Muscle layer of colon (tissue), 2 donors: ENCODE results near the gene APP.

Experiments used
- H3K27ac ChIP-seq: one replicate; pipeline ENCODE4 v1.7.0; 2013; ENCODE audit warnings: low read depth, mild to moderate bottlenecking, low read length, moderate library complexity
- H3K27me3 ChIP-seq, 2 donors: one replicate each; pipeline ENCODE4 v1.7.0; 2013; ENCODE audit warnings: low read length in 2 of 2, mild to moderate bottlenecking in 2 of 2; ENCODE audit not compliant: insufficient read depth in 2 of 2, control insufficient read depth in 1 of 2
- H3K36me3 ChIP-seq: one replicate; pipeline ENCODE4 v1.7.0; 2013; ENCODE audit warnings: mild to moderate bottlenecking, low read length; ENCODE audit not compliant: insufficient read depth
- H3K4me1 ChIP-seq: one replicate; pipeline ENCODE4 v1.7.0; 2013; ENCODE audit warnings: mild to moderate bottlenecking, low read length; ENCODE audit not compliant: insufficient read depth
- H3K4me3 ChIP-seq, 2 donors: one replicate each; pipeline ENCODE4 v1.7.0; 2013; ENCODE audit warnings: low read length in 2 of 2, low read depth in 1 of 2, mild to moderate bottlenecking in 1 of 2, moderate library complexity in 1 of 2
- H3K9ac ChIP-seq: one replicate; pipeline ENCODE4 v1.7.0; 2013; ENCODE audit warnings: low read length
- H3K9me3 ChIP-seq: one replicate; pipeline ENCODE4 v1.7.0; 2013; ENCODE audit warnings: mild to moderate bottlenecking, low read length
- donor health status: abdominal sarcoma.
- donor health status: Adenocarcinoma of cecum.

APP gene

DNA sequence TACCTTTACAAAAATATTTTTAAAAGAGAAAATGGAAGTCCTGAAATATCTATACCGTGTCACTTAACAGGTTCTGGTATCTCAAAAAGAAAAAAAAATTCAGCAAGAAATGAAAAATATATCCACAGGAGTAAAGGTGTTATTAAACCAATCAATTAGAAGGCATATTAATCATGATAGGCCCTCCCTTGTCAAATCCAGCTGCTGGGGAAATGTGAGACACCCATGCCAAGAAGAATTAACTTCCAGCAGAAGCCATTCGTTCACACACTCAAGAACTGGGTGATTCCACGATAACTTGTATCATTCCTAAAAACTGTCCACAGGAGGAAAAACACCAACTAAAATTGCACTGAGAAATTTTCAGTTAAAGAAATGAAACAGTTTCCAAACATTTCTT lies 57.6 kb downstream of the APP start:
- Histone ChIP-seq H3K27me3 (no peaks in the 10 kb centered on the region), H3K4me1 (peaks cover 11% of the 10 kb centered on the region), H3K9me3 (no peaks in the 10 kb centered on the region), H3K4me3 (no peak overlapping the region), H3K36me3 (peaks cover 7% of the 10 kb centered on the region), H3K27ac (no peak overlapping the region), H3K9ac (no peak overlapping the region)

DNA sequence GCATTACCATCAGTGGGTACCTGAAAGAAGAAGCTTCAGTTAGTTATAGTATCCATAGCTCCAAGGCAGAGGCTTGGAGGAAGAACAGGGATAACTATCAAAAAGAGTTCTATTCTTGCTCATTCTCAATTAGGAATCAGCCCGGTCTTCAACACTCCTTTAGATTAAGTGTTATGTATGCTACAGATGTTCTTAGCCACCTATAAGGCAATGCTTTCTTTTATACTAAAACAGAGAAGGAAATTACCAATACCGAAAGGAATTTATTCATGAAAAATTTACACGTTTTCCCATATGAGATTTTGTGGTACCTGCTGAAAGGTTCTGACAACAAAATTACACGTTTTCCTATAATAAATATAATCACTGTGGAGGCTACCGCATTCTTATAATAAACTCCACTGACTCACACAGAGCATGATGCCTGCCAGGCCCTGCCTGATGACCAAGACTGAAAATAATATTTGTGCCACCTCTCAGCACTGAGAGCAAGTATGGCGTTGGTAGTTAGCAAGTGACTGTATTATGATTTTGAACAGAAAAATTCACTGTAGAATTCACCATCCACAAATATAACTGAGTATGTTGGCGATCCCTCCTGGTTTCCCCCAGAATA lies 58.3 kb downstream of the APP start:
- Histone ChIP-seq H3K9ac (no peak overlapping the region), H3K4me1 (peaks cover 11% of the 10 kb centered on the region), H3K4me3 (no peak overlapping the region), H3K27ac (no peak overlapping the region), H3K27me3 (no peaks in the 10 kb centered on the region), H3K9me3 (no peaks in the 10 kb centered on the region), H3K36me3 (peaks cover 7% of the 10 kb centered on the region)

- H3K4me1 ChIP-seq: no peaks in the 10 kb centered on the region
- peaks cover 7% of the 10 kb centered on the region for H3K36me3 ChIP-seq
- no peak overlapping the region for H3K27ac ChIP-seq
- H3K9ac ChIP-seq: no peak overlapping the region
- H3K9me3 ChIP-seq: no peaks in the 10 kb centered on the region
- no peak overlapping the region for H3K4me3 ChIP-seq
- H3K27me3 ChIP-seq: no peaks in the 10 kb centered on the region
These were observed 59.9 kb downstream of the APP start for GRCh38 chr21:26110715-26111114.

DNA sequence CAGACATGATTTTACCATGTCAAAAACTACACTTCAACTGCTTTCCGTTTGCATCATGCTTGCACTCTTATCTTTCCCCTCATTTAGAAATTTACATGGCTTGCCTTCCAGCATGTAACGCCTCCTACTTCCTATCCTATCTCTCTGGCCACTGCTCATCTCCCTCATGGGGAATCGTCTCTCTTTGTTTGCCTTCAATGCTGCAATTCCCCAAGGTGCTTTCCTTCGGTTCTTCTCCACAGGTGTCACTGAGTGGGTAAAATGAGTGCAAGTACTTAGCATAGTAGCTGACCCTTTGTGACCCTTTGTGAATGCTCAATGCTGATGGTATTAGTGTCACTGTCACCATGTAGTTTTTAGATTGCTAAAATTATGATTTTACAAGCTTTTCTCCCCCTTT lies 63.1 kb downstream of the APP start:
- no peaks in the 10 kb centered on the region for H3K9me3 ChIP-seq
- no peaks in the 10 kb centered on the region for H3K27me3 ChIP-seq
- no peaks in the 10 kb centered on the region for H3K4me1 ChIP-seq
- H3K36me3 ChIP-seq: peaks cover 7% of the 10 kb centered on the region
- H3K4me3 ChIP-seq: no peak overlapping the region
- H3K9ac ChIP-seq: no peak overlapping the region
- no peak overlapping the region for H3K27ac ChIP-seq

GRCh38 chr21:26106562-26106961 lies 64.0 kb downstream of the APP start:
- H3K27ac ChIP-seq: no peak overlapping the region
- no peak overlapping the region for H3K9ac ChIP-seq
- H3K4me1 ChIP-seq: no peaks in the 10 kb centered on the region
- no peaks in the 10 kb centered on the region for H3K27me3 ChIP-seq
- peaks cover 7% of the 10 kb centered on the region for H3K36me3 ChIP-seq
- H3K4me3 ChIP-seq: no peak overlapping the region
- no peaks in the 10 kb centered on the region for H3K9me3 ChIP-seq

GRCh38 chr21:26105819-26106218 lies 64.8 kb downstream of the APP start:
- Histone ChIP-seq H3K27ac (no peak overlapping the region), H3K4me1 (no peaks in the 10 kb centered on the region), H3K4me3 (no peak overlapping the region), H3K36me3 (peaks cover 7% of the 10 kb centered on the region), H3K27me3 (no peaks in the 10 kb centered on the region), H3K9ac (no peak overlapping the region), H3K9me3 (no peaks in the 10 kb centered on the region)

- Histone ChIP-seq H3K9ac (no peak overlapping the region), H3K4me1 (no peaks in the 10 kb centered on the region), H3K9me3 (no peaks in the 10 kb centered on the region), H3K4me3 (no peak overlapping the region), H3K36me3 (no peaks in the 10 kb centered on the region), H3K27ac (no peak overlapping the region), H3K27me3 (no peaks in the 10 kb centered on the region)
These were observed 70.0 kb downstream of the APP start for GRCh38 chr21:26100573-26100972.

GRCh38 chr21:26099610-26100219 lies 70.9 kb downstream of the APP start:
- H3K4me3 ChIP-seq: no peak overlapping the region

DNA sequence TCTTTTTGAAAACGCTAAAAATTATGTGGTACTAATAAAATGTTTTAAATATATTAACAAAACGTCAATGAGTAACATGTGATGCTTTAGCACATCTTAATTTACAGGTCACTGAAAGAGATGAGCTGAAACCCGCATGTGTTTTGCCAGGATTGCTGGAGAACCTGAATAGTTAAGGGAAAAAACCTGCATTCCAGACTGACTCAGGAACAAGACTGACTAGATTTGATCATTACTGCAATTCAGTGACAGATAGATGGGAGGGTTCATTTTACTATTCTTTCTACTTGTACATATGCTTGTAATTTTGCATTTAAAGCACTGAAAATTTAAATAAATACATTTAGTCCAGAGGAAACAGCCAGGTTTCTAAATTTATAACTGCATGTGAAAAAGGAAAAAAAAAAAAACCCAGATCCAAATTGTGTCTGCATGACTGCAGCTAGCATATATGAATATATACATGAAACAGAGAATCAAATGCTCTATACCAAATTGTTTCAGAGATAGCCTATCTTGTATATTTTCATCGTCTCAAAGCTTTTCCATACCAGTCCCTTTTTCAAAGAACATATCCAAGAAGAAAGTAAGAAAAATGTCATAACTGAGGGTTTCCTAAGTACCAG lies 71.7 kb downstream of the APP start:
- no peaks in the 10 kb centered on the region for H3K27me3 ChIP-seq
- H3K4me3 ChIP-seq: no peak overlapping the region
- no peaks in the 10 kb centered on the region for H3K4me1 ChIP-seq
- no peaks in the 10 kb centered on the region for H3K36me3 ChIP-seq
- H3K27ac ChIP-seq: no peak overlapping the region
- H3K9ac ChIP-seq: no peak overlapping the region
- H3K9me3 ChIP-seq: no peaks in the 10 kb centered on the region

More at GRCh38 chr21:26099610-26100219, 70.9 kb downstream of the APP start:
- no peak overlapping the region for H3K27ac ChIP-seq
- no peaks in the 10 kb centered on the region for H3K27me3 ChIP-seq
- no peaks in the 10 kb centered on the region for H3K9me3 ChIP-seq
- no peak overlapping the region for H3K9ac ChIP-seq
- H3K36me3 ChIP-seq: no peaks in the 10 kb centered on the region
- no peaks in the 10 kb centered on the region for H3K4me1 ChIP-seq

GRCh38 chr21:26097475-26097874 lies 73.1 kb downstream of the APP start:
- Histone ChIP-seq H3K27me3 (no peaks in the 10 kb centered on the region), H3K4me3 (no peak overlapping the region), H3K36me3 (no peaks in the 10 kb centered on the region), H3K9ac (no peak overlapping the region), H3K4me1 (no peaks in the 10 kb centered on the region), H3K27ac (no peak overlapping the region), H3K9me3 (no peaks in the 10 kb centered on the region)

DNA sequence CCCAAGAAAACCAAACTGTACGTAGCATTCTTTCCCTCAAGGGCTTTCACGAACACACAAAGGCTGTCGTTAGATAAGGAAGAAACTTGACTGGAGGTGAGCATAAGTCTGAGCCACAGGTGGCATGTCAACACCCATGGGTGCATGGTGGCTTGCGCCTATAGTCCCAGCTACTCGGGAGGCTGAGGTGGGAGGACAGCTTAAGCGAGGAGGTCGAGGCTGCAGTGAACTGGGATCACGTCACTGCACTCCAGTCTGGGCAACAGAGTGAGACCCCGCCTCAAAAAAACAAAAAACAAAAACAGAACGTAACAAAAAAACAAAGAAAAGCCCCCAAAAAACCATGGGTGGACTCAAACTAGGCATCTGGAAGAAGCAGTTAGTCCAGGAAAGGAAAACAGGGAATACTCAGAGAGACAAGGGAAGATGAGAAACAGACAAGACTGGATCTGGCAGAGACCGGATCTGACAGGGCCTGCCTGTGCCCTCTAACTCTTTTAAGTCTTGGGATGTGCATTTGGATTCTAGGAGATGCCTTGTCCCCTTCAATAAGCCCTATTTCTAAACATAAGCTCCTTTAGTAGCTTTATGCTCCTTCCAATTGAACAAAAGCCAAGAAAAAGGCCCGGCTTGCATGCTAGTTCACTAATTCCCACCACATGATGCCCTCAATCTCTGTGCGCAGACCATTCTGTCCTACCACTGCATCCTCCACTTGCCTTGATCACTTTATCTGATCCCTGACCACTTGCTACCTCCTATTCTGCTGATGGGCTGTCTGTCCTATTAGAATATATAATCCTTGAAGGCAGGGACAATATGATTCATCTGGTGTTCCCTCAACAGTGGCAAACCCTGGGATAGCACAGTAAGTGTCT lies 73.8 kb downstream of the APP start:
- no peak overlapping the region for H3K27ac ChIP-seq
- H3K27me3 ChIP-seq: no peaks in the 10 kb centered on the region
- H3K4me3 ChIP-seq: no peak overlapping the region
- no peaks in the 10 kb centered on the region for H3K4me1 ChIP-seq
- H3K9me3 ChIP-seq: no peaks in the 10 kb centered on the region
- H3K36me3 ChIP-seq: no peaks in the 10 kb centered on the region
- H3K9ac ChIP-seq: no peak overlapping the region
